Upper lobe of left lung (tissue), 4 donors: ENCODE results near the gene ATP5F1B.

ENCODE experiments used
- EP300 ChIP-seq, 4 donors: sonication (generic); formaldehyde crosslinking; IDR thresholded peaks; one replicate each; pipeline ENCODE4 v1.5.1; 2017; ENCODE audit warnings: antibody characterized with exemption in 4 of 4, control low read depth in 2 of 4
- POLR2A ChIP-seq, 4 donors: fragments of 450-650 bp; IDR thresholded peaks; one replicate each; pipeline ENCODE4 v1.5.1; 2016 to 2017; ENCODE audit warnings: antibody characterized with exemption in 4 of 4, mild to moderate bottlenecking in 2 of 4
- POLR2AphosphoS5 ChIP-seq, 2 donors: sonication (generic); formaldehyde crosslinking; IDR thresholded peaks; one replicate each; pipeline ENCODE4 v1.5.1; 2017; ENCODE audit warnings: antibody characterized with exemption in 2 of 2
- TF ChIP-seq, protein P1 (sequence below), 6 experiments: fragments of 450-650 bp in 4 of 6; fragments of 200-600 bp in 2 of 6; sonication (generic) in 2 of 6; IDR thresholded peaks; one replicate each; pipeline ENCODE4 v1.5.1; 2016 to 2019; ENCODE audit warnings: antibody characterized with exemption in 6 of 6

DNA sequence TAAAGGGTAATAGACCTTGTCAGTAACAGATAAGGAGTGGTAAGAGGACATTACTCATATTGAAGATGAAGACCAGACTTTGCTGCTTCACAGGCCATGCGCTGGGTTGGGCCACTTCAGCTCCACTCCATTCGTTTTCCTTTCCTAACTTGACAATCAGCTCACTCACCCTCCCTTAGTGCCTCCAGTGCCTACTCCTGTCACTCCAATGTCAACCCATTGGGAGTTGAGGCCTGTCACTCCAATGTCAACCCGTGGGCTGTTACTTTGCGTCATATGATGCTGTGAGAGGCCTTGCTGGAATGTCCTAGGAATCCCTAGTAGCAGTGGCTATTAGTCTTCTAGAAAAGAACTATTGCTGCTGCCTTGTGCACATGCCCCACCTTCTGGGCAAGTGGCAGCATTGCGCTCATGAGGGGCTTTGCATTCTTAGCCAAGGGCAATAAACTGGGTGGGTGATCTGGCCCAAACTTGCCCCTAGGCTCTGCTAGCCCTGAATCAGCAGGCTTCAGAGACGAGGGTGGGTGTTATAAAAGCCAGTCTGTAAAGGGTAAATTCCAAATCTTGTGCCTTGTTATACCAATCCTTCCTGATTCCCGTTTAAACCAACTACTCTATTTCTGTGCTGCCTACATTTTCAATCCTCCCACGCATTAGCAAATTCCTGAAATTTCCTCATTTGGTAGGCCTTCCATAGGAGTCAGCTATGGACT is 51.7 kb downstream of the ATP5F1B start:
- TF ChIP-seq EP300 (IDR thresholded peaks at IDR 0.05) (peak in 1 of 4 donors; percentile 59), POLR2AphosphoS5 (IDR thresholded peaks at IDR 0.05) (peak; percentile 48 to 70), POLR2A (IDR thresholded peaks at IDR 0.05) (no peak)
- TF ChIP-seq, protein P1, sequence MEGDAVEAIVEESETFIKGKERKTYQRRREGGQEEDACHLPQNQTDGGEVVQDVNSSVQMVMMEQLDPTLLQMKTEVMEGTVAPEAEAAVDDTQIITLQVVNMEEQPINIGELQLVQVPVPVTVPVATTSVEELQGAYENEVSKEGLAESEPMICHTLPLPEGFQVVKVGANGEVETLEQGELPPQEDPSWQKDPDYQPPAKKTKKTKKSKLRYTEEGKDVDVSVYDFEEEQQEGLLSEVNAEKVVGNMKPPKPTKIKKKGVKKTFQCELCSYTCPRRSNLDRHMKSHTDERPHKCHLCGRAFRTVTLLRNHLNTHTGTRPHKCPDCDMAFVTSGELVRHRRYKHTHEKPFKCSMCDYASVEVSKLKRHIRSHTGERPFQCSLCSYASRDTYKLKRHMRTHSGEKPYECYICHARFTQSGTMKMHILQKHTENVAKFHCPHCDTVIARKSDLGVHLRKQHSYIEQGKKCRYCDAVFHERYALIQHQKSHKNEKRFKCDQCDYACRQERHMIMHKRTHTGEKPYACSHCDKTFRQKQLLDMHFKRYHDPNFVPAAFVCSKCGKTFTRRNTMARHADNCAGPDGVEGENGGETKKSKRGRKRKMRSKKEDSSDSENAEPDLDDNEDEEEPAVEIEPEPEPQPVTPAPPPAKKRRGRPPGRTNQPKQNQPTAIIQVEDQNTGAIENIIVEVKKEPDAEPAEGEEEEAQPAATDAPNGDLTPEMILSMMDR (IDR thresholded peaks at IDR 0.05): peak; percentile 60 to 86 (median 76)
